HCT116 (cell line): ENCODE measurements around the gene NARS2. TPM values are rescaled to one million over a fixed set of nuclear protein-coding genes. Genes with fewer than 3 reads are reported as not detected.

ENCODE experiments used
- ATAC-seq: fragments of 200-7000 bp; cut with Tn5 transposase; 2 replicates; pipeline ENCODE4 v1.9.1; 2020; ENCODE audit warnings: mild to moderate bottlenecking, moderate library complexity
- BruUV-seq: library from RNA; stranded (reverse); fragments of 400-500 nt; replicated peaks from 2 replicates; lab custom pipeline; 2021; lab: Mats Ljungman, UMichigan
- CTCF ChIA-PET: fragments of 300-600 bp; sonication (Branson Sonifier 250); formaldehyde crosslinking; loops from one replicate; lab custom pipeline; 2021; ENCODE audit warnings: antibody characterized with exemption; lab: Charles Lee
- POLR2A ChIA-PET: fragments of 300-600, 350-600 bp; sonication (Branson Sonifier 250); formaldehyde crosslinking; loops from one replicate; lab custom pipeline; 2021; ENCODE audit warnings: antibody characterized with exemption; lab: Charles Lee
- RAD21 ChIA-PET, 2 experiments: fragments of 300-600 bp; sonication (Branson Sonifier 250); formaldehyde crosslinking; loops; one replicate each; lab custom pipeline; 2023; ENCODE audit warnings: low total read pairs in 2 of 2; ENCODE audit not compliant: uncharacterized antibody in 2 of 2, unreplicated experiment in 2 of 2, low non-redundant PET in 1 of 2; lab: Charles Lee
- DNase-seq: peaks from one replicate; pipeline ENCODE4 v3.0.0-alpha.2; 2010; ENCODE audit warnings: low read depth, low spot score
- H2AFZ ChIP-seq: fragments of 200-600 bp; shearing (Covaris generic), sonication (generic); 2 replicates; pipeline ENCODE4 v1.6.1; 2017; ENCODE audit warnings: low read depth, mixed run types, mixed read lengths, antibody characterized with exemption, low read length; ENCODE audit not compliant: poor library complexity, severe bottlenecking
- H3K27ac ChIP-seq: 2 replicates; pipeline ENCODE4 v1.5.1; 2012; ENCODE audit warnings: low read depth, low read length
- H3K27me3 ChIP-seq: fragments of 200-600 bp; sonication (generic); 2 replicates; pipeline ENCODE4 v1.6.1; 2016; ENCODE audit warnings: mixed run types, low read length, mixed read lengths; ENCODE audit not compliant: insufficient read depth
- H3K36me3 ChIP-seq, 2 experiments: fragments of 200-500 bp in 1 of 2; fragments of 200-600 bp in 1 of 2; sonication (Bioruptor generic) in 1 of 2; sonication (generic) in 1 of 2; 2 replicates each; pipeline versions ENCODE4 v1.5.1 to v1.6.1; 2014 to 2016; ENCODE audit warnings: low read length in 2 of 2, inconsistent platforms in 1 of 2, mixed read lengths in 1 of 2, mixed run types in 1 of 2; ENCODE audit not compliant: insufficient read depth in 2 of 2, control insufficient read depth in 1 of 2
- H3K4me1 ChIP-seq, 2 experiments: fragments of 200-600 bp in 1 of 2; sonication (generic) in 1 of 2; 2 replicates each; pipeline versions ENCODE4 v1.5.1 to v1.6.1; 2012 to 2017; ENCODE audit warnings: low read length in 2 of 2, inconsistent platforms in 1 of 2, mild to moderate bottlenecking in 1 of 2, mixed read lengths in 1 of 2, mixed run types in 1 of 2, moderate library complexity in 1 of 2; ENCODE audit not compliant: insufficient read depth in 2 of 2, control insufficient read depth in 1 of 2
- H3K4me2 ChIP-seq: fragments of 200-600 bp; sonication (generic); 2 replicates; pipeline ENCODE4 v1.6.1; 2017; ENCODE audit warnings: mixed run types, low read length, mixed read lengths
- H3K4me3 ChIP-seq, 2 experiments: fragments of 200-600 bp in 1 of 2; sonication (generic) in 1 of 2; replicated peaks in 1 of 2; 2 replicates each; pipeline ENCODE4 v1.5.1; 2011 to 2016; ENCODE audit warnings: low read length in 2 of 2, control low read depth in 1 of 2, low read depth in 1 of 2, mild to moderate bottlenecking in 1 of 2, mixed read lengths in 1 of 2, mixed run types in 1 of 2
- H3K79me2 ChIP-seq: fragments of 200-600 bp; sonication (generic); 2 replicates; pipeline ENCODE4 v1.6.1; 2017; ENCODE audit warnings: mild to moderate bottlenecking, mixed run types, low read length, moderate library complexity, mixed read lengths; ENCODE audit not compliant: insufficient read depth
- H3K9ac ChIP-seq: fragments of 200-600 bp; sonication (generic); 2 replicates; pipeline ENCODE4 v1.6.1; 2016; ENCODE audit warnings: low read length, mixed read lengths
- H3K9me2 ChIP-seq: fragments of 200-600 bp; sonication (generic), shearing (Covaris generic); 2 replicates; pipeline ENCODE4 v1.6.1; 2017; ENCODE audit warnings: mixed run types, mild to moderate bottlenecking, moderate library complexity; ENCODE audit not compliant: insufficient read depth
- H3K9me3 ChIP-seq, 2 experiments: fragments of 200-500 bp in 1 of 2; fragments of 200-600 bp in 1 of 2; sonication (Bioruptor generic) in 1 of 2; sonication (generic) in 1 of 2; 2 replicates each; pipeline ENCODE4 v1.6.1; 2014 to 2017; ENCODE audit warnings: low read length in 2 of 2, mixed read lengths in 2 of 2, inconsistent platforms in 1 of 2, low read depth in 1 of 2, mild to moderate bottlenecking in 1 of 2, mixed run types in 1 of 2, moderate library complexity in 1 of 2; ENCODE audit not compliant: control insufficient read depth in 1 of 2, insufficient read depth in 1 of 2
- H4K20me1 ChIP-seq: fragments of 200-600 bp; sonication (generic), shearing (Covaris generic); 2 replicates; pipeline ENCODE4 v1.6.1; 2017; ENCODE audit warnings: mixed run types, mild to moderate bottlenecking, moderate library complexity; ENCODE audit not compliant: insufficient read depth
- CBX3 ChIP-seq: IDR thresholded peaks from 2 replicates; pipeline ENCODE4 v1.6.1; 2012; ENCODE audit warnings: low read depth
- CEBPB ChIP-seq: IDR thresholded peaks from 2 replicates; pipeline ENCODE4 v1.6.1; 2012; ENCODE audit warnings: low read depth
- EGR1 ChIP-seq: IDR thresholded peaks from 2 replicates; pipeline ENCODE4 v1.6.1; 2012; ENCODE audit warnings: low read depth
- EZH2 ChIP-seq: fragments of 200-600 bp; sonication (generic); IDR thresholded peaks from 2 replicates; pipeline ENCODE4 v1.6.1; 2017; ENCODE audit warnings: antibody characterized with exemption, mixed run types
- EZH2phosphoT487 ChIP-seq: fragments of 200-600 bp; IDR thresholded peaks from 2 replicates; pipeline ENCODE4 v1.6.1; 2018; ENCODE audit warnings: antibody characterized with exemption, borderline replicate concordance
- JUND ChIP-seq: IDR thresholded peaks from 2 replicates; pipeline ENCODE4 v1.6.1; 2012
- POLR2A ChIP-seq: IDR thresholded peaks from 2 replicates; pipeline ENCODE4 v1.7.0; 2011; ENCODE audit warnings: borderline replicate concordance; ENCODE audit not compliant: insufficient read depth, insufficient read length; ENCODE audit errors: extremely low read depth
- RAD21 ChIP-seq: IDR thresholded peaks from 2 replicates; pipeline ENCODE4 v1.6.1; 2012; ENCODE audit warnings: low read depth, mild to moderate bottlenecking
- SIN3A ChIP-seq: IDR thresholded peaks from 2 replicates; pipeline ENCODE4 v1.6.1; 2012; ENCODE audit warnings: low read depth
- SRF ChIP-seq: IDR thresholded peaks from 2 replicates; pipeline ENCODE4 v1.6.1; 2012; ENCODE audit warnings: low read depth
- ZBTB33 ChIP-seq: IDR thresholded peaks from 2 replicates; pipeline ENCODE4 v1.6.1; 2011; ENCODE audit warnings: mild to moderate bottlenecking, low read length, moderate library complexity; ENCODE audit not compliant: insufficient replicate concordance; ENCODE audit errors: extremely low read depth
- ZNF274 ChIP-seq: fragments of 200-500 bp; sonication (Bioruptor generic); IDR thresholded peaks from 2 replicates; pipeline ENCODE4 v1.6.1; 2014; ENCODE audit warnings: mild to moderate bottlenecking, low read depth, low read length, inconsistent platforms
- intact Hi-C: fragments of 100-400 bp; cut with micrococcal nuclease; formaldehyde crosslinking; loops from 2 replicates; pipeline ENCODE4 v1.10.0; 2022
- total RNA-seq: library from RNA; stranded (reverse); gene quantifications from one replicate; pipeline ENCODE4 v1.2.1, GENCODE V29; 2021; ENCODE audit not compliant: unreplicated experiment

Gene NARS2
- total RNA-seq, 1 experiment from 2014 or later = 26.0 TPM

- Histone ChIP-seq H3K9me3 (no peaks in the 10 kb centered on the region), H2AFZ (no peak overlapping the region), H3K4me3 (no peak overlapping the region), H3K9ac (no peak overlapping the region), H3K27ac (no peak overlapping the region), H3K4me1 (no peaks in the 10 kb centered on the region), H4K20me1 (no peaks in the 10 kb centered on the region), H3K9me2 (no peaks in the 10 kb centered on the region), H3K36me3 (no peaks in the 10 kb centered on the region), H3K79me2 (no peaks in the 10 kb centered on the region), H3K27me3 (no peaks in the 10 kb centered on the region), H3K4me2 (no peak overlapping the region)
- no TSS peak for BruUV-seq
- ChIA-PET POLR2A (no interaction called here), RAD21 (no interaction called here), CTCF (no interaction called here)
- ATAC-seq (no peak), DNase-seq (no peak)
- intact Hi-C loops = no loop called here
- no peak for TF ChIP-seq EZH2
- TF ChIP-seq JUND = no peak
- no peak for TF ChIP-seq ZBTB33
- TF ChIP-seq SIN3A = no peak
- no peak for TF ChIP-seq CEBPB
- TF ChIP-seq CBX3 = no peak
- no peak for TF ChIP-seq POLR2A
- no peak for TF ChIP-seq RAD21
- no peak for TF ChIP-seq EZH2phosphoT487
- no peak for TF ChIP-seq SRF
- no peak for TF ChIP-seq ZNF274
- TF ChIP-seq EGR1 = no peak
Observed at GRCh38 chr11:78424334-78425270, 150.1 kb downstream of the NARS2 start.
